Duodenal mucosa (tissue), 2 donors: Measurements from ENCODE around the gene KIF4A.
"Not testable (repeated sequence)": the region's sequence is repeated elsewhere in the genome, so short reads cannot be mapped to it uniquely, and the experiment has no call there.

Experiments
- H3K27ac ChIP-seq: one replicate; pipeline ENCODE4 v1.7.0; 2013; ENCODE audit warnings: low read depth, low read length
- H3K27me3 ChIP-seq, 2 donors: one replicate each; pipeline ENCODE4 v1.7.0; 2013; ENCODE audit warnings: low read length in 2 of 2, control low read depth in 1 of 2; ENCODE audit not compliant: insufficient read depth in 2 of 2, control insufficient read depth in 1 of 2
- H3K36me3 ChIP-seq, 2 donors: one replicate each; pipeline ENCODE4 v1.7.0; 2013; ENCODE audit warnings: low read length in 2 of 2, control low read depth in 1 of 2; ENCODE audit not compliant: insufficient read depth in 2 of 2, control insufficient read depth in 1 of 2
- H3K4me1 ChIP-seq, 2 donors: one replicate each; pipeline ENCODE4 v1.7.0; 2013; ENCODE audit warnings: low read length in 2 of 2, control low read depth in 1 of 2; ENCODE audit not compliant: insufficient read depth in 2 of 2, control insufficient read depth in 1 of 2
- H3K4me3 ChIP-seq, 2 donors: one replicate each; pipeline ENCODE4 v1.7.0; 2013; ENCODE audit warnings: low read length in 2 of 2, low read depth in 1 of 2
- H3K9ac ChIP-seq, 2 donors: one replicate each; pipeline ENCODE4 v1.7.0; 2013; ENCODE audit warnings: low read length in 2 of 2, low read depth in 1 of 2
- H3K9me3 ChIP-seq, 2 donors: one replicate each; pipeline ENCODE4 v1.7.0; 2013; ENCODE audit warnings: low read length in 2 of 2, control low read depth in 1 of 2; ENCODE audit not compliant: control insufficient read depth in 1 of 2

Gene KIF4A

DNA sequence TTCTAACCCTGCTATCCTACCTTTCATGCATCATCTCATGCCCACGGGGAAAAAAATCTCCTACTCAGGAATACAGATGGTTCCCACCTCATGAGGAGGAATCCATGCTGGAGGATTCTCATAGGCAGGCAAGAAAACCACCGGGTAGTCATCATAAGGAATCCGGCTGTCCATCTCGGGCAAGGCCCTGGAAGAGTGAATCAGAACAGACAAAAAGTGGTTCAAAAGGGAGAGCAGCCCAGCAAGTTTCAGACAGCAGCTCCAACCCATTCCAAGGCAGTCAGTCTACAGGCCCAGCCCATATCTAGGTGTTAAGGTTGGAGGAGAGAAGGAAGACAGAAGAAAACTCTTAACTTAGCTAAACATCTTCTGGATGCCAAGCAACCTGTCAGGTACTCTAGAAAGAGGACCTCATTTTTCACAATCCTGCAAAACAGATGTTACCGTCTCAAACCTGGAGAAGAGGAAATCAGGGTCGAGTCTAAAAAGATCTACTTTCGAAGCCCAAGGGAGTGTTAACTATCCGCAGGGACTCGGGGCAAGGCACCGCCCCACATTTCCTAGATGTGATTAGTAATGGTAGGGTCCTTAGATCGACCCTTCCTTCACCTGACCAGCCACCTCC is 624 bp upstream of the KIF4A start:
- no peaks in the 10 kb centered on the region for H3K9me3 ChIP-seq
- peaks cover 5 to 19% of the 10 kb centered on the region in 2 donors for H3K36me3 ChIP-seq
- H3K27ac ChIP-seq: peak overlapping the region; percentile 39
- H3K4me1 ChIP-seq: peaks cover 0 to 10% of the 10 kb centered on the region in 2 donors
- H3K27me3 ChIP-seq: no peaks in the 10 kb centered on the region
- H3K4me3 ChIP-seq: peak overlapping the region; percentile 68 to 87
- H3K9ac ChIP-seq: peak overlapping the region; percentile 73 to 81

GRCh38 chrX:70292788-70293187 is 2.9 kb downstream of the KIF4A start:
- H3K36me3 ChIP-seq: peaks cover 0 to 4% of the 10 kb centered on the region in 2 donors
- H3K27ac ChIP-seq: no peak overlapping the region
- H3K4me1 ChIP-seq: peaks cover 0 to 10% of the 10 kb centered on the region in 2 donors
- H3K9ac ChIP-seq: no peak overlapping the region
- no peak overlapping the region for H3K4me3 ChIP-seq
- no peaks in the 10 kb centered on the region for H3K27me3 ChIP-seq
- no peaks in the 10 kb centered on the region for H3K9me3 ChIP-seq

DNA sequence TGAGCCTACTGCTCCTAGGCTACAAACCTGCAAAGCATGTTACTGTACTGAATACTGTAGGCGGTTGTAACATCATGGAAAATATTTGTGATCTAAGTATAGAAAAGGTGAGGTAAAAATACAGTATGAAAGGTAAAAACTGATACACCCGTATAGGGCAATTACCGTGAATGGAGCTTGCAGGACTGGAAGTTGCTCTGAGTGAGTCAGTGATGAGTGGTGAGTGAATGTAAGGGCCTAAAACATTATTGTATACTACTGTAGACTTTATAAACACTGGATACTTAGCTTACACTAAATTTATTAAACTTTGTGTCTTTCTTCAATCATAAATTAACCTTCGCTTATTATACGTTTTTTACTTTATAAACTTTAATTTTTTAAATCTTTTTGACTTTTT is 3.7 kb downstream of the KIF4A start:
- H3K27me3 ChIP-seq: no peaks in the 10 kb centered on the region
- H3K36me3 ChIP-seq: no peaks in the 10 kb centered on the region
- H3K4me1 ChIP-seq: peaks cover 0 to 10% of the 10 kb centered on the region in 2 donors
- H3K4me3 ChIP-seq: no peak overlapping the region
- no peak overlapping the region for H3K9ac ChIP-seq
- no peaks in the 10 kb centered on the region for H3K9me3 ChIP-seq
- no peak overlapping the region for H3K27ac ChIP-seq

- H3K9me3 ChIP-seq: no peaks in the 10 kb centered on the region
- H3K4me1 ChIP-seq: no peaks in the 10 kb centered on the region
- no peak overlapping the region for H3K9ac ChIP-seq
- H3K27ac ChIP-seq: no peak overlapping the region
- no peaks in the 10 kb centered on the region for H3K36me3 ChIP-seq
- H3K4me3 ChIP-seq: no peak overlapping the region
- no peaks in the 10 kb centered on the region for H3K27me3 ChIP-seq
Observed at GRCh38 chrX:70301716-70302115, 11.8 kb downstream of the KIF4A start.

- Histone ChIP-seq H3K4me1 (no peaks in the 10 kb centered on the region), H3K9ac (no peak overlapping the region), H3K9me3 (no peaks in the 10 kb centered on the region), H3K4me3 (no peak overlapping the region), H3K27me3 (no peaks in the 10 kb centered on the region), H3K27ac (no peak overlapping the region), H3K36me3 (no peaks in the 10 kb centered on the region)
Observed at GRCh38 chrX:70313503-70313902, 23.6 kb downstream of the KIF4A start.

GRCh38 chrX:70322784-70323183 is 32.9 kb downstream of the KIF4A start:
- no peak overlapping the region for H3K4me3 ChIP-seq
- no peaks in the 10 kb centered on the region for H3K9me3 ChIP-seq
- H3K27ac ChIP-seq: no peak overlapping the region
- no peak overlapping the region for H3K9ac ChIP-seq
- no peaks in the 10 kb centered on the region for H3K36me3 ChIP-seq
- no peaks in the 10 kb centered on the region for H3K27me3 ChIP-seq
- no peaks in the 10 kb centered on the region for H3K4me1 ChIP-seq

- H3K27me3 ChIP-seq, H3K4me3 ChIP-seq, H3K27ac ChIP-seq: not testable (repeated sequence)
Observed at GRCh38 chrX:70323628-70324027, 33.7 kb downstream of the KIF4A start.

GRCh38 chrX:70324326-70324725 is 34.4 kb downstream of the KIF4A start:
- H3K4me3 ChIP-seq: no peak overlapping the region
- no peak overlapping the region for H3K9ac ChIP-seq
- no peaks in the 10 kb centered on the region for H3K9me3 ChIP-seq
- H3K4me1 ChIP-seq: no peaks in the 10 kb centered on the region
- no peak overlapping the region for H3K27ac ChIP-seq
- H3K27me3 ChIP-seq: no peaks in the 10 kb centered on the region
- no peaks in the 10 kb centered on the region for H3K36me3 ChIP-seq

More at GRCh38 chrX:70323628-70324027, 33.7 kb downstream of the KIF4A start:
- not testable (repeated sequence) for H3K9me3 ChIP-seq, H3K4me1 ChIP-seq, H3K9ac ChIP-seq, H3K36me3 ChIP-seq

DNA sequence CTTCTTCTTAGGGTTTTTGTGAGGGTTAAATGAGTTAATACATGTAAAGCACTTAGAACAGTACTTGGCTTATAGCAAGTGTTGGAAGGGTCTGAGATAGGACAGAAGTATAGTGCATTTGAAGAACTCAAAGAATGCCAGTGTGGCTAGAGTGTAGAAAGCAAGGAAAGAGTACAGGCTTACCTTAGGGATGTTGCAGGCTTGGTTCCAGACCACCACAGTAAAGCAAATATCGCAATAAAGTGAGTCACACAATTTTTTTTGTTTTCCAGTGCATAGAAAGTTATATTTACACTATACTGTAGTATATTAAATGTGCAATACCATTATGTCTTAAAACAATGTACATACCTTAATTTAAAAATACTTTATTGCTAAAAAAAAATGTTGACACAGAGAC is 41.3 kb downstream of the KIF4A start:
- no peak overlapping the region for H3K9ac ChIP-seq
- no peak overlapping the region for H3K27ac ChIP-seq
- no peaks in the 10 kb centered on the region for H3K27me3 ChIP-seq
- no peak overlapping the region for H3K4me3 ChIP-seq
- no peaks in the 10 kb centered on the region for H3K9me3 ChIP-seq
- H3K4me1 ChIP-seq: no peaks in the 10 kb centered on the region
- no peaks in the 10 kb centered on the region for H3K36me3 ChIP-seq

GRCh38 chrX:70332600-70332999 is 42.7 kb downstream of the KIF4A start:
- no peaks in the 10 kb centered on the region for H3K36me3 ChIP-seq
- H3K9ac ChIP-seq: no peak overlapping the region
- no peaks in the 10 kb centered on the region for H3K4me1 ChIP-seq
- no peak overlapping the region for H3K27ac ChIP-seq
- H3K9me3 ChIP-seq: no peaks in the 10 kb centered on the region
- H3K4me3 ChIP-seq: no peak overlapping the region
- H3K27me3 ChIP-seq: no peaks in the 10 kb centered on the region

DNA sequence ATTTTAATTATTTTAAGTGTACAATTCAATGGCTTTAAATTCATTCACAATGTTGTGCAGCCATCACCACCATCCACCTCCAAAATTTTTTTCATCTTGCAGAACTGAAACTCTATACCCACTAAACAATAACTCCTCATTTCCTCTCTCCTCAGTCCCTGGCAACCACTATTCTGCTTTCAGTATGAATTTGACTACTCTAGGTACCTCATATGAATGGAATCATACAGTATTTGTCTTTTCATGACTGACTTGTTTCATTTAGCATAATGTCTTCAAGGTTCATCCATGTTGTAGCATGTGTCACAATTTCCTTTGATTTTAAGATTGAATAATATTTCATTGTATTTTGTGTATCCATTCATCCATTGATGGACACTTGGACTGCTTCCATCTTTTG is 46.9 kb downstream of the KIF4A start:
- no peak overlapping the region for H3K4me3 ChIP-seq
- no peaks in the 10 kb centered on the region for H3K27me3 ChIP-seq
- H3K9me3 ChIP-seq: no peaks in the 10 kb centered on the region
- H3K9ac ChIP-seq: no peak overlapping the region
- H3K36me3 ChIP-seq: no peaks in the 10 kb centered on the region
- H3K27ac ChIP-seq: no peak overlapping the region
- no peaks in the 10 kb centered on the region for H3K4me1 ChIP-seq
